HG02763 (cell line): ENCODE measurements around the gene TRMT1.
"Not testable (repeated sequence)": the region's sequence is repeated elsewhere in the genome, so short reads cannot be mapped to it uniquely, and the experiment has no call there.

Experiments used
- ATAC-seq: cut with Tn5 transposase; IDR thresholded peaks from one replicate; pipeline ENCODE4 v1.9.1; 2021; ENCODE audit warnings: mild to moderate bottlenecking, moderate library complexity; ENCODE audit not compliant: unreplicated experiment

Gene TRMT1

GRCh38 chr19:13116282-13117175 lies at the start of gene TRMT1:
Gene TRMT1 (minus strand): TSS chr19:13116740. CDS start chr19:13116399, 341 bp downstream.
- peak; percentile 41 for ATAC-seq

GRCh38 chr19:13166151-13166550 lies 49.6 kb upstream of the TRMT1 start:
- ATAC-seq, result not testable (repeated sequence)

GRCh38 chr19:13165162-13165997 lies 48.8 kb upstream of the TRMT1 start:
- no peak for ATAC-seq

- ATAC-seq, result no peak
Measured at GRCh38 chr19:13164343-13165161, 48.0 kb upstream of the TRMT1 start.

GRCh38 chr19:13163609-13164342 lies 47.2 kb upstream of the TRMT1 start:
- no peak for ATAC-seq

- no peak for ATAC-seq
Measured at GRCh38 chr19:13162724-13163608, 46.4 kb upstream of the TRMT1 start.

GRCh38 chr19:13160557-13160956 lies 44.0 kb upstream of the TRMT1 start:
- ATAC-seq, result no peak

- ATAC-seq, result no peak
Measured at GRCh38 chr19:13159713-13160112, 43.2 kb upstream of the TRMT1 start.

GRCh38 chr19:13155472-13156359 lies 39.2 kb upstream of the TRMT1 start:
- ATAC-seq, result peak; percentile 20

- ATAC-seq, result no peak
Measured at GRCh38 chr19:13154911-13155471, 38.5 kb upstream of the TRMT1 start.

GRCh38 chr19:13154241-13154778 lies 37.8 kb upstream of the TRMT1 start:
- ATAC-seq, result no peak

- ATAC-seq, result no peak
Measured at GRCh38 chr19:13153569-13154240, 37.2 kb upstream of the TRMT1 start.

GRCh38 chr19:13152974-13153568 lies 36.5 kb upstream of the TRMT1 start:
- ATAC-seq, result peak; percentile 25

- peak; percentile 3 for ATAC-seq
Measured at GRCh38 chr19:13152356-13152973, 35.9 kb upstream of the TRMT1 start.

GRCh38 chr19:13151605-13152355 lies 35.2 kb upstream of the TRMT1 start:
- peak; percentile 37 for ATAC-seq
